Rectal smooth muscle tissue (tissue), 1 donor: ENCODE results near the gene ZEB2.

Source experiments
- H3K27ac ChIP-seq: one replicate; pipeline ENCODE4 v1.7.0; 2013; ENCODE audit warnings: low read depth, low read length, inconsistent platforms
- H3K27me3 ChIP-seq: one replicate; pipeline ENCODE4 v1.7.0; 2013; ENCODE audit warnings: low read length; ENCODE audit not compliant: control insufficient read depth, insufficient read depth
- H3K36me3 ChIP-seq: one replicate; pipeline ENCODE4 v1.7.0; 2013; ENCODE audit warnings: low read length; ENCODE audit not compliant: control insufficient read depth, insufficient read depth
- H3K4me1 ChIP-seq: one replicate; pipeline ENCODE4 v1.7.0; 2013; ENCODE audit warnings: low read length; ENCODE audit not compliant: control insufficient read depth, insufficient read depth
- H3K4me3 ChIP-seq: one replicate; pipeline ENCODE4 v1.7.0; 2013; ENCODE audit warnings: low read length
- H3K9ac ChIP-seq: one replicate; pipeline ENCODE4 v1.7.0; 2013; ENCODE audit warnings: low read length

ZEB2 gene

DNA sequence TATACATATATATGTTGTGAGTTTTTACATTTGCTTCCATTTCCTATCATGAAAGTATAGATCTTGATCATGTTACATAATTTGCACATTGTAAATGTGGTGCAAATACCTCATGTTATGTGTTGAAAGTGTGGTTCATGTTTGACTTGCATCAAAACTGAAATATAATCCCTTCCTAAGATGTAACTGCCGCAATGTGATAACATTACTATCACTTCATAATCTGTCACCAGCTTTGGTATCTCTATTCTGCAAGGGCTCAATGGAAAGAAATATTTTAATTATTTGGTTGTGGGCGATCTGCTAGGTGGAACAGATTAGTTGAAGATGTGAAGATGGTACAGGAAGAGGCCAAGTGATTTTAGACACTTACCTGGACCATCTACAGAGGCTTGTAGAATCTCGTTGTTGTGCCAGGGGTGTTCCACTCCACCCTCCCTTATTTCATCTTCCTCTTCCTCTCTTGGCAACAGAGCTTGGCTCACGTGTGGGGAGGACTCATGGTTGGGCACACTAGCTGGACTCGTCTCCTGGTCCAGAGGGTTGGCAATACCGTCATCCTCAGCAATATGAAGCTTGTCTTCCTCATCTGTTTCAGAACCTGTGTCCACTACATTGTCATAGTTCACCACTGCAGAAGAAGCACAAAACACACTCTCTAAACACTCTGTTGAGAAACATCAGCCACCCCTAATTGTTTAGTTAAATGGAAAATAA is 90.4 kb downstream of the ZEB2 start:
- no peak overlapping the region for H3K4me3 ChIP-seq
- no peaks in the 10 kb centered on the region for H3K4me1 ChIP-seq
- no peak overlapping the region for H3K9ac ChIP-seq
- no peaks in the 10 kb centered on the region for H3K27me3 ChIP-seq
- no peak overlapping the region for H3K27ac ChIP-seq
- no peaks in the 10 kb centered on the region for H3K36me3 ChIP-seq

DNA sequence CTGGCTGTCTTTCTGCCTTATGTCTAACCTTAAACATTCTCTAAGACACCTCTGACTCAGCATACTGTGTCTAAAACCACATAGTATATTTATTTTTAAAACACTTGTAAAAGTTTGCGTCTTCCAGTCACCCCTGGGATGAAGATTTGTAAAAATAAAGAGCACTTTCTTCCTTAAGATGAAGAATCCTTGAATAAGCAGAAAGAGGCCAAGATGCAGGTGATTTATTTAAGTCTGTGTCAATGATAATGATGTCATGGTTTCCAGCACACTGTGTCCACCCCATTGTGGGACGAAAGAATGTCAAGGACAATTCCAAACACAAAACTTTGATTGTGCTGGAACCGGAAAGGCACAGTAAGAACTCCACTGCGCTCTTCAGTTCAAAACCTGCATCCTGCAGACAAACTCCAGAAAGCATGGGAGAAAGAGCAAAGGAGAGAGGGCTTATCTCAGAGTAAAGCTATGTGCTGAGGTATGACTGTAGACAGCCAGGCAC is 92.9 kb downstream of the ZEB2 start:
- no peak overlapping the region for H3K27ac ChIP-seq
- H3K4me1 ChIP-seq: no peaks in the 10 kb centered on the region
- H3K9ac ChIP-seq: no peak overlapping the region
- H3K36me3 ChIP-seq: no peaks in the 10 kb centered on the region
- H3K4me3 ChIP-seq: no peak overlapping the region
- H3K27me3 ChIP-seq: no peaks in the 10 kb centered on the region

DNA sequence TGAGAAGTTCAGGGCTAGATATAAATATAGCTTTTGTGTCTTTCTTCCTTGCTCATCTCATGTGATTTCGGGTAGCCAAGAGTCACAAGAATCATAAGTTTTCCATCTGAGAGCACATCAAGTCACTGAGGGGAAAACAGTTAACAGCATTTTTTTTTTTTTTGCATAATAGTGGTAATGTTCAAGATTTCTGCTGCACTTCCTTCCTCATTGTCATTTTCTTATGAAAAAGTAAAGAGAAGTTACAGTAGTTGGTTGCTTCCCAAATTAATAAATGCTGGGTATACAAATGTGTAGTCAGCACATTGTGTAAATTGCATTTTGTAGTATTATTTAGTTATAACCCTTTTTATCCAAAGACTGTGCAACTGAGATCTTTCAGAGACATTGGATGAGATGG is 93.6 kb downstream of the ZEB2 start:
- no peaks in the 10 kb centered on the region for H3K4me1 ChIP-seq

DNA sequence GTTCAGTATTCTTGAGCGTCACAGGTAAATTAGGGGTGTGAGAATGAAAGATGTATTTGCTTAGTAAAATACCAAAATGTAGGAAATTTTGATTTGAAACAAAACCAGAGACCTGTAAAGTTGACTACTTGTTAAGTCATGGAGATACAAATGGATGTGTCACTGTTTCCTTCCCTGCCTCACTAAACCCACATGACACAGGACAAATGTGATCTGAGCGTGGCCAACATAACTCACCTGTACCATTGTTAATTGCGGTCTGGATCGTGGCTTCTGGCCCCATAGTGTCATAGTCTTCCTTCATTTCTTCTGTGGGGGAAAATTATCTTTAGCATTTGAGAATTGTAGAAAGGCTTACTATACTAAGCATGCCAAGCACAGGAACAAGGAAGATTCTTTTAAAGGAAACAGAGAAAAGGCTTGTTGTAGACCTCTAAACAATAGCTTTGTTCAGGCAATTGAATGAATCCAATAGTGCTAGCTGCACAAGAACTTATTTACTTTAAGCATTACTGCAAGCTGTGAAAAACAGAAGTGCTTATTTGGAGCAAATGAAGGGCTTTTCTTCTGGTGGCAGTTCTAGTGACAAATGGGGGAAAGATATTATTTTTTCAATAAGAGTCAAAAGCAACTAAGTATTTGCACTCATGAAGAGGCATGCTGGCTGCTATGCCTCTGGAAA is 95.2 kb downstream of the ZEB2 start:
- H3K36me3 ChIP-seq: no peaks in the 10 kb centered on the region
- H3K27ac ChIP-seq: no peak overlapping the region
- no peak overlapping the region for H3K9ac ChIP-seq
- H3K4me1 ChIP-seq: no peaks in the 10 kb centered on the region
- no peak overlapping the region for H3K4me3 ChIP-seq
- no peaks in the 10 kb centered on the region for H3K27me3 ChIP-seq

More for the DNA sequence above, 93.6 kb downstream of the ZEB2 start:
- H3K27me3 ChIP-seq: no peaks in the 10 kb centered on the region
- no peaks in the 10 kb centered on the region for H3K36me3 ChIP-seq
- no peak overlapping the region for H3K9ac ChIP-seq
- H3K27ac ChIP-seq: no peak overlapping the region
- H3K4me3 ChIP-seq: no peak overlapping the region

DNA sequence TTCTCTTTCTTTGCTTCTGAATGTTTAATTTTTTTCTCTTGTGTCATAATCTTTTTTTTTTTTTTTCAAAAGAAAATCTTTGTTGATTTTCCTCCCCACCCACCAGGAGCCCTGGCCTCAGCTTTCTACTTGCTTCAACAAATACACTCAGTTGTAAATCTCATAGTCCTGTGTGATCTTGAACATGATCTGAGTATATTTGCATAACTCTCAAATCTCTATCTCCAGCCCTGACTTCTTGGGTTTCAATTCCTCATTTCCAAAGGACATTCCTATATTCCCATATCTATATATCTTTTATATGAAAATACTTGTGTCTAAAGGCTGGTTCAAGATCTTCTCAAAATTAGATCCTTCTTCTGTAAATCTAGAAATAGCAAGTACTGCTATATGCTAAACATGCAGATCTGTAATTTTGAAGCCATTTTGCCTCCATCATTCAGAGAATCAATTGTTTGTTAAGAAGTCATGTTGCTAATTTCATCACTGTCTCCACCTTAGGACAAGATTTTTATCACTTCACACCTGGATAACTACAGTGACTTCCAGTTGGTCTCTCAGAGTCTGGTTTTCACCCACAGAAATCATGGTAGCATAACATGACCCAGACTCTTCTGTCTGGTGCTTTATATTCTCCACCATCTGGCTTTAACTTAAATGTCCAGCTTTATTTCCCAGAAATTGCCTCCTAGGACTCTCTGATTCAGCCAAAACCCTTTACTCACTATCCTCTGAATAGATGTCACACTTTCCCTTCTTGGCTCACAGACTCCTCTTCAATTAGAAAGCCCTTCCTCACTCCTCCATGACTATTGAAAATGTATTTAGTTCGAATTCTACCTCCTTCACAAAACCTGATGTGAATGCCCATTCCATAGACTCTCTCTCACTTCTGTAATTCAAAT is 98.1 kb downstream of the ZEB2 start:
- no peaks in the 10 kb centered on the region for H3K4me1 ChIP-seq
- H3K9ac ChIP-seq: no peak overlapping the region
- H3K36me3 ChIP-seq: no peaks in the 10 kb centered on the region
- H3K27me3 ChIP-seq: no peaks in the 10 kb centered on the region
- no peak overlapping the region for H3K27ac ChIP-seq
- H3K4me3 ChIP-seq: no peak overlapping the region

DNA sequence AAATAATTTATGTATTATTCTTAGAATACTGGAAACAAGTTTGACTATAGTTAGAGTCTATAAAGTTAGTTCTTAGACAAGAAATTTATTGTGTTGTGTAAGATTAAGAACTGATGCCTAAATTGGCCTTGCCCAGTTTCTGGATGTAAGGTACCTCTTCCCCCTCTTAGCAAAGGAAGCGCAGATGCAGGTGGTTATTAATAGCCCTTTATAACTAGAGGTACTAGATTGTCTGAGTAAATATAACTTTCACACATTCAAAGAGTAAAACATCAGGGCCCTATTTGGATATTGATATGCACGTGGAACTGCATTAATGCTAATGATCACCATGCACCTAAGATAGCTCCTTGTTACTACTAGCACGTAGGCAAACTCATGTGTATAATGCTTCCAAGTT is 100.7 kb downstream of the ZEB2 start:
- no peaks in the 10 kb centered on the region for H3K27me3 ChIP-seq
- H3K27ac ChIP-seq: no peak overlapping the region
- no peak overlapping the region for H3K4me3 ChIP-seq
- H3K9ac ChIP-seq: no peak overlapping the region
- no peaks in the 10 kb centered on the region for H3K4me1 ChIP-seq
- no peaks in the 10 kb centered on the region for H3K36me3 ChIP-seq

DNA sequence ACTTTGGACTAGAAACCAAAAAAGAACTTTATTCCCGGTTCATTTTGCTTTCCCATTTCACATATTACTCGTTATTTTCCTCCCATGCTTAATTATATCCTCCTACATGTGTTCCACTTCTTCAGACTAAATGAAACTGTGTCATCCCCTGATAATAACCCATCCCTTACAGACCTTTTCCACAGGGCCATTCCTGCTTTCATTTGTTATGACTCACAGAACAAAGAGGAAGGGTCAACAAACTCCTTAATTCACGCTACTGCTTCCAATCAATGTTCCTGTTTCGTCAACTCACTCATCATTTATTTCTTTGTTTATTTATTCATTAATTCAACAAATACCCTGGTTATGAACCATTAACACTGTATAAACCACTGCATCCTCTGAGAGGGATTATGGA is 104.5 kb downstream of the ZEB2 start:
- no peak overlapping the region for H3K9ac ChIP-seq
- no peaks in the 10 kb centered on the region for H3K27me3 ChIP-seq
- H3K4me3 ChIP-seq: no peak overlapping the region
- H3K4me1 ChIP-seq: no peaks in the 10 kb centered on the region
- no peak overlapping the region for H3K27ac ChIP-seq
- H3K36me3 ChIP-seq: no peaks in the 10 kb centered on the region

DNA sequence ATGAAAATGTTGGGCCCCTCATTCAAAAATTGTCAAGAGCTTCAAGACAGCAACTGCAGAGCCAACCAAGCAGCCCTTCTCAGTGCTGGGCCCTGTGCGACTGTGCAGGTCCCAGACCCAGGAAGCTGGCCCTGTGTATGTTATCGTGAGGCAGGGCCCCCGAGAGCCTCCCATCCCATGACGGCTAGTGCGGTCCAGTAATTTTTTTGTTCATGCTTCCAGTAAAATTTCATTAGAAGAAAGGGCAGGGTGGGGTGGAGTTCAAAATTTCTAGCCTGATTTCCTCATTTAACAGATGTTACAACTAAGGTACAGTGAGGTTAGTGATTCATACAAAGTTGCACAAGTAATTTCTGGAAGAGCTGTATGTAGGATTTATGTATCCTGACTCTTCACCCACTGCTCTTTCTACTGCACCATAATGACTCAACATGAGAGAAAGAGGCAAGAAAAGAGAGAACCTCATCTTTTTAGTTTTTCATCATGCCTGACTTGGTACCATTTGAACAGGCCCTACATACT is 105.5 kb downstream of the ZEB2 start:
- Histone ChIP-seq H3K36me3 (no peaks in the 10 kb centered on the region), H3K9ac (no peak overlapping the region), H3K27me3 (no peaks in the 10 kb centered on the region), H3K27ac (no peak overlapping the region), H3K4me3 (no peak overlapping the region), H3K4me1 (no peaks in the 10 kb centered on the region)

DNA sequence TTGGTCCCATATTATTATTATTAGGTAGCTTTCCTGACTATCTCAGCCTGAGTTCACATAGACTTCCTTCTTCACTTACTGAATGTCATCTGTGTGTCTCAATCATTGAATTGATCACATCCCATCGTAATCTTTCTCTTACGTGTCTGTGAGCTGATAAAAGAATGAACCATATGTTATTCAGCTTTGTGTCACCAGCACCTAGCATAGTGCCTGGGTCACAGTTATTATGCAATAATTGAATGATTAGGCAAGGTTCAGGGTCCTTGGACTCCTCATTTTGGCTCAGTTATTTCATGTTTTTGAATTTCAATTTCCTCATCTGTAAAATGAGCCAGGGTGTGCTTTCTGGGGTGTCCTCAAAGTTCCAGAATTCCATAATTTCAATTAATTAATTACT is 107.2 kb downstream of the ZEB2 start:
- Histone ChIP-seq H3K27me3 (no peaks in the 10 kb centered on the region), H3K9ac (no peak overlapping the region), H3K36me3 (no peaks in the 10 kb centered on the region), H3K27ac (no peak overlapping the region), H3K4me3 (no peak overlapping the region), H3K4me1 (no peaks in the 10 kb centered on the region)

DNA sequence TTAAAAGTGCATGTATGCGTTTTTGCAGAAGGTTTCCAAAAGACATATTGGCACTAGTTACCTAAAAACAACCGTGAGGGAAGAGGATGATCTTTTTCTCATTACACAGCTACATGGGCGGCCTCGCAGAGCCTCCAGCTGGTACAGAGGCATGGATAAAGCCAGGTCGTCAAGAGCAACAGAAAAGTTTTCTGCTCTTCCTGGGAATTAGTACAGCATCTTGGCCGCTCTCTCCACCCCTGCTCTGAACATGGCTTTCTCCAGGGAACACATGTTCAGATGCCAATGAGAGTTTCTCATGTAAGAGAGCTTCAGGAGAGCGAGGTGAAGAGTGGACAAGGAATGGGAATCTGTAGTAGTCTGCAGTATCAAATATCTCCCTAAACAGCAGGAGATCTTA is 108.4 kb downstream of the ZEB2 start:
- Histone ChIP-seq H3K27me3 (no peaks in the 10 kb centered on the region), H3K27ac (no peak overlapping the region)

DNA sequence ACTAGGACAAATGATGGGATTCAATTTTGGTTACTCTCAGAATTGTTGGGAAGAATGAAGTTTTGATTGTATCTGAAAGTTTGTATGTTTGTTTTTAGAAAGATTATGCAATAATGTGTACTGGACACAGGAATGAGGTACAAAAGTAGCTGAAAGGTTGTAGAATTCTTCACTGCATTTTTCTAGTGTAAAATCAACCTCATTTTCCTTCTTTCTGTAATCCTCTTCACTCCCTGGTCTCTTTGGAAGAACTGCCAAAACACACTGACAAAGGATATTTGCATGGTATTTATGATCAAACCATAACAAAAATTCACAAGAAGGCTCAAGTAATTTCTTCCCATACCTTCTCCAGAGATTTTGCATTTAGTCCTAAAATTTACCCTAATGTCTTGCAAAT is 110.7 kb downstream of the ZEB2 start:
- Histone ChIP-seq H3K36me3 (no peaks in the 10 kb centered on the region), H3K27me3 (no peaks in the 10 kb centered on the region), H3K9ac (no peak overlapping the region), H3K4me1 (no peaks in the 10 kb centered on the region), H3K4me3 (no peak overlapping the region), H3K27ac (no peak overlapping the region)

More for the DNA sequence above, 108.4 kb downstream of the ZEB2 start:
- no peak overlapping the region for H3K4me3 ChIP-seq
- H3K36me3 ChIP-seq: no peaks in the 10 kb centered on the region
- no peaks in the 10 kb centered on the region for H3K4me1 ChIP-seq
- no peak overlapping the region for H3K9ac ChIP-seq

DNA sequence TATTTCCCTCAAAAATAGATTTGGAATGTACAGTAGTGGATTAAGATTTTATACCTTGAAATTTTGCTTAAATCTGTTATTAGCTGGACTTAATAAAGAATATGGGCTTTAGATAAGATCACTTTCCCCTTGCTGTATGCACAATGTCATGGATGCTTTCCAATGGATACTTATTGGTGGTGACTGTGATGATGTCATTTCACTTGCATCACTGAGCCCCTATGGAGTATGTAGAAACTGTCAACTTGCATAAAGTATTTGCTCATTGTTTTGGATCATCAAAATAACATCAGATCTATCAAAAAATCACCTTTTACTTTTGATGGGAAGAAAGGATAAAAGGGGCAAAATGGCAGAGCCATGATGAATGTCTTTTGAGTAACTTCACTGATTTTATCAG is 112.7 kb downstream of the ZEB2 start:
- H3K4me3 ChIP-seq: no peak overlapping the region
- H3K27me3 ChIP-seq: no peaks in the 10 kb centered on the region
- no peaks in the 10 kb centered on the region for H3K36me3 ChIP-seq
- H3K27ac ChIP-seq: no peak overlapping the region
- no peak overlapping the region for H3K9ac ChIP-seq
- no peaks in the 10 kb centered on the region for H3K4me1 ChIP-seq
